B cell (primary cell): ENCODE data around the gene BCL11A. TPM values are rescaled to one million over a fixed set of nuclear protein-coding genes. Genes with fewer than 3 reads are reported as not detected.

Experiments
- ATAC-seq: fragments of 200-7000 bp; cut with Tn5 transposase; one replicate; pipeline ENCODE4 v1.10.0; 2021; ENCODE audit warnings: low read depth, mild to moderate bottlenecking, moderate number of reproducible peaks, moderate library complexity
- CTCF ChIA-PET: fragments of 350-600 bp; sonication (Branson Sonifier 250); formaldehyde crosslinking; loops from one replicate; lab custom pipeline; 2021; ENCODE audit warnings: antibody characterized with exemption, inconsistent platforms; lab: Charles Lee
- POLR2A ChIA-PET: fragments of 350-600 bp; sonication (Branson Sonifier 250); formaldehyde crosslinking; loops from one replicate; lab custom pipeline; 2021; ENCODE audit warnings: antibody characterized with exemption; lab: Charles Lee
- DNase-seq: peaks from one replicate; pipeline ENCODE4 v3.0.0; 2013
- H2AFZ ChIP-seq: 2 replicates; pipeline ENCODE4 v1.6.1; 2012; ENCODE audit warnings: mild to moderate bottlenecking, low read depth, low read length; ENCODE audit not compliant: insufficient read depth, poor library complexity, severe bottlenecking
- H3K27ac ChIP-seq, 2 donors: 1 replicate in 1 of 2; 2 replicates in 1 of 2; pipeline ENCODE4 v1.5.1; 2012 to 2013; ENCODE audit warnings: low read length in 2 of 2, mild to moderate bottlenecking in 2 of 2, moderate library complexity in 1 of 2
- H3K27me3 ChIP-seq, 4 experiments: fragments of 200-600 bp in 1 of 4; sonication (generic) in 1 of 4; replicated peaks in 1 of 4; 1 replicate in 2 of 4; 2 replicates in 2 of 4; pipeline versions ENCODE4 v1.6.1 to v1.7.0; 2013 to 2016; ENCODE audit warnings: low read length in 3 of 4, mild to moderate bottlenecking in 2 of 4, mixed read lengths in 1 of 4, moderate library complexity in 1 of 4; ENCODE audit not compliant: insufficient read depth in 4 of 4, control insufficient read depth in 3 of 4; ENCODE audit errors: control extremely low read depth in 1 of 4
- H3K36me3 ChIP-seq, 2 experiments: replicated peaks in 1 of 2; 1 replicate in 1 of 2; 2 replicates in 1 of 2; pipeline versions ENCODE4 v1.6.1 to v1.7.1; 2013; ENCODE audit warnings: low read length in 1 of 2; ENCODE audit not compliant: insufficient read depth in 2 of 2, control insufficient read depth in 1 of 2; ENCODE audit errors: control extremely low read depth in 1 of 2, extremely low read depth in 1 of 2
- H3K4me1 ChIP-seq, 2 donors: fragments of 200-600 bp in 1 of 2; sonication (generic) in 1 of 2; 1 replicate in 1 of 2; 2 replicates in 1 of 2; pipeline versions ENCODE4 v1.5.1 to v1.6.1; 2013 to 2017; ENCODE audit warnings: low read length in 2 of 2; ENCODE audit not compliant: control insufficient read depth in 2 of 2, insufficient read depth in 2 of 2
- H3K4me2 ChIP-seq: replicated peaks from 2 replicates; pipeline ENCODE3; 2012; ENCODE audit warnings: mild to moderate bottlenecking, low read depth, low read length; ENCODE audit not compliant: poor library complexity, severe bottlenecking
- H3K4me3 ChIP-seq, 5 experiments: fragments of 200-600 bp in 1 of 5; sonication (generic) in 1 of 5; 1 replicate in 3 of 5; 2 replicates in 2 of 5; pipeline versions ENCODE4 v1.5.1 to v1.7.0; 2011 to 2016; ENCODE audit warnings: low read length in 4 of 5, mild to moderate bottlenecking in 4 of 5, low read depth in 2 of 5, control low read depth in 1 of 5, moderate library complexity in 1 of 5; ENCODE audit not compliant: insufficient read depth in 1 of 5; ENCODE audit errors: control extremely low read depth in 1 of 5, extremely low read depth in 1 of 5
- H3K79me2 ChIP-seq: fragments of 200-600 bp; sonication (generic); one replicate; pipeline ENCODE4 v1.6.0; 2016; ENCODE audit warnings: low read length; ENCODE audit not compliant: control insufficient read depth, insufficient read depth
- H3K9ac ChIP-seq: fragments of 200-600 bp; sonication (generic); 2 replicates; pipeline ENCODE4 v1.6.1; 2017; ENCODE audit warnings: mild to moderate bottlenecking, low read length, moderate library complexity
- H3K9me3 ChIP-seq, 3 donors: one replicate each; pipeline versions ENCODE4 v1.6.1 to v1.7.1; 2013; ENCODE audit warnings: low read length in 2 of 3; ENCODE audit not compliant: control insufficient read depth in 2 of 3, insufficient read depth in 1 of 3; ENCODE audit errors: control extremely low read depth in 1 of 3
- H4K20me1 ChIP-seq: 2 replicates; pipeline ENCODE4 v1.6.0; 2012; ENCODE audit warnings: mild to moderate bottlenecking, low read length; ENCODE audit not compliant: insufficient read depth, control insufficient read depth, poor library complexity, severe bottlenecking
- H3K27ac Mint-ChIP-seq: one replicate; pipeline ENCODE4 v1.8.0; 2021; ENCODE audit warnings: mixed read lengths
- H3K27me3 Mint-ChIP-seq: one replicate; pipeline ENCODE4 v1.8.0; 2021; ENCODE audit warnings: mixed read lengths
- H3K4me1 Mint-ChIP-seq: one replicate; pipeline ENCODE4 v1.8.0; 2021; ENCODE audit warnings: mixed read lengths
- H3K4me3 Mint-ChIP-seq: one replicate; pipeline ENCODE4 v1.8.0; 2021; ENCODE audit warnings: mixed read lengths
- H3K9me3 Mint-ChIP-seq: one replicate; pipeline ENCODE4 v1.8.0; 2022; ENCODE audit warnings: mixed read lengths; ENCODE audit not compliant: insufficient read depth
- CTCF ChIP-seq: fragments of 200-600 bp; IDR thresholded peaks from one replicate; pipeline ENCODE4 v1.8.0; 2022; ENCODE audit warnings: antibody characterized with exemption, mild to moderate bottlenecking
- EZH2 ChIP-seq: IDR thresholded peaks from 2 replicates; pipeline ENCODE4 v1.6.1; 2012; ENCODE audit warnings: borderline replicate concordance, low read depth, mild to moderate bottlenecking, moderate library complexity, low read length; ENCODE audit not compliant: insufficient read depth, poor library complexity, severe bottlenecking
- WGBS: methylation state at CpG from one replicate; pipeline ENCODE4 v1.1.5; 2013; ENCODE audit warnings: missing lambda C conversion rate; ENCODE audit not compliant: insufficient coverage; 5-methylcytosine and 5-hydroxymethylcytosine counted together
- intact Hi-C: fragments of 100-400 bp; cut with micrococcal nuclease; formaldehyde crosslinking; loops from one replicate; pipeline ENCODE4 v1.10.0; 2022
- polyA plus RNA-seq: library from polyadenylated mRNA; depleted of rRNA; stranded (reverse); fragments of >200 nt; gene quantifications from 2 replicates; pipeline ENCODE4 v1.2.3, GENCODE V29; 2012
- total RNA-seq, 2 donors: library from RNA; stranded (reverse); fragments of 120-200 nt in 1 of 2; gene quantifications; 1 replicate in 1 of 2; 2 replicates in 1 of 2; pipeline versions ENCODE4 v1.2.3 to v1.2.4, GENCODE V29; 2013 to 2022

The BCL11A gene
- total and polyA plus RNA-seq, 2 donors (not counting 1 experiment from before 2014, with no cell fraction given): 81.8 to 383 TPM

GRCh38 chr2:60456115-60456770, 97.2 kb downstream of the BCL11A start:
- ChIA-PET POLR2A (no interaction called here), CTCF (interaction anchor here (1.0 kb wide), 2 partner anchors 46 to 93 kb away, joined by 3 to 5 read pairs; no protein-coding TSS in a partner anchor)
- no peak overlapping the region for H3K4me3 Mint-ChIP-seq
- H4K20me1 ChIP-seq: no peaks in the 10 kb centered on the region
- peaks cover 8 to 22% of the 10 kb centered on the region in 2 donors for H3K4me1 ChIP-seq
- peak overlapping the region in 1 of 2 donors; percentile 80 for H3K27ac ChIP-seq
- H3K4me2 ChIP-seq: no peak overlapping the region
- H2AFZ ChIP-seq: no peak overlapping the region
- no peak overlapping the region for H3K4me3 ChIP-seq
- no peaks in the 10 kb centered on the region for H3K27me3 ChIP-seq
- no peak overlapping the region for H3K9ac ChIP-seq
- WGBS: 100% methylated on average over 1 of the region's 6 CpGs
- H3K36me3 ChIP-seq: peaks cover 3 to 86% of the 10 kb centered on the region in 2 experiments
- intact Hi-C loops: no loop called here
- peaks cover 0 to under 1% (median 0%) of the 10 kb centered on the region in 3 donors for H3K9me3 ChIP-seq
- TF ChIP-seq CTCF (peak; percentile 13), EZH2 (no peak)
- ATAC-seq (no peak), DNase-seq (no peak)
- peak overlapping the region; percentile 81 for H3K27ac Mint-ChIP-seq
- peaks cover 62% of the 10 kb centered on the region for H3K79me2 ChIP-seq
- no peaks in the 10 kb centered on the region for H3K27me3 Mint-ChIP-seq
- no peaks in the 10 kb centered on the region for H3K9me3 Mint-ChIP-seq
- H3K4me1 Mint-ChIP-seq: peaks cover 45% of the 10 kb centered on the region

- no peak for ATAC-seq
- Histone ChIP-seq H3K9ac (no peak overlapping the region), H4K20me1 (no peaks in the 10 kb centered on the region), H3K27me3 (no peaks in the 10 kb centered on the region), H2AFZ (no peak overlapping the region), H3K27ac (peak overlapping the region in 1 of 2 donors; percentile 80), H3K4me1 (peaks cover 18 to 32% of the 10 kb centered on the region in 2 donors), H3K36me3 (peaks cover 3 to 62% of the 10 kb centered on the region in 2 experiments), H3K4me3 (no peak overlapping the region), H3K4me2 (no peak overlapping the region), H3K79me2 (peaks cover 47% of the 10 kb centered on the region), H3K9me3 (no peaks in the 10 kb centered on the region)
- intact Hi-C loops: loop anchor here (2.0 kb wide), 1 partner anchor 15 kb away; no protein-coding TSS in a partner anchor
- H3K4me1 Mint-ChIP-seq: peaks cover 54% of the 10 kb centered on the region
- POLR2A ChIA-PET: interaction anchor here (1.6 kb wide), 1 partner anchor 96 kb away, joined by 3 read pairs; no protein-coding TSS in a partner anchor
- no peak for DNase-seq
- TF ChIP-seq CTCF: no peak
- TF ChIP-seq EZH2: no peak
- H3K27ac Mint-ChIP-seq: peak overlapping the region; percentile 81
- no peak overlapping the region for H3K4me3 Mint-ChIP-seq
- no peaks in the 10 kb centered on the region for H3K9me3 Mint-ChIP-seq
- CTCF ChIA-PET: no interaction called here
- no peaks in the 10 kb centered on the region for H3K27me3 Mint-ChIP-seq
- 97% methylated on average over 3 of the region's 9 CpGs for WGBS
These were observed 99.6 kb downstream of the BCL11A start for GRCh38 chr2:60453872-60454271.
